ENCODE measurements around the gene PRR19.

PRR19 gene

GRCh38 chr19:42353341-42354015, 51.5 kb downstream of the PRR19 start:
- DNase-seq, result no peak

- no peak for DNase-seq
Measured at GRCh38 chr19:42355896-42356295, 54.0 kb downstream of the PRR19 start.

- no peak for DNase-seq
Measured at GRCh38 chr19:42356686-42357085, 54.8 kb downstream of the PRR19 start.

- no peak for DNase-seq
Measured at GRCh38 chr19:42357290-42357689, 55.4 kb downstream of the PRR19 start.

Data from DMS53 (cell line).